GM19467 (cell line): Measurements from ENCODE around the gene ASTN1.

Source experiments
- ATAC-seq: cut with Tn5 transposase; IDR thresholded peaks from one replicate; pipeline ENCODE4 v1.9.1; 2021; ENCODE audit warnings: mild to moderate bottlenecking, moderate library complexity; ENCODE audit not compliant: unreplicated experiment

Gene ASTN1

DNA sequence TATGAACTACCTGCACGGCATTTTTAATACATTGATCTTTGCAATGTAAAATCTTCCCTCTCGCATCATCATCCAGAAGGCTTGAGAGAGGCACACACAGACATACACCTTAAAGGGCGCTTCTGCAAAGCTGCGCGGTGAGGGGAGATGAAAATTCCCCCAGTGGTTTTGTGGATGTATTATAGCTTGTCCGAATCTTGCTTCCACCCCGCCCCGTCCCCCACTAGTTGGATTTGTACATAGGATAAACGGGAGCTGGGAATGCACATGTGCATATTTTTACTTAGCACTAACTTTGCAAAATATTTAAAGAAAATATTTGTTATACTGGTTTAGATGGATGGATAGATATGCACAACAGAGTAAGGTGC, 542 bp upstream of the ASTN1 start:
- ATAC-seq = no peak

- ATAC-seq = no peak
Observed at GRCh38 chr1:177163844-177164379, 600 bp downstream of the ASTN1 start.

- ATAC-seq = no peak
Observed at GRCh38 chr1:177162243-177162642, 2.3 kb downstream of the ASTN1 start.

DNA sequence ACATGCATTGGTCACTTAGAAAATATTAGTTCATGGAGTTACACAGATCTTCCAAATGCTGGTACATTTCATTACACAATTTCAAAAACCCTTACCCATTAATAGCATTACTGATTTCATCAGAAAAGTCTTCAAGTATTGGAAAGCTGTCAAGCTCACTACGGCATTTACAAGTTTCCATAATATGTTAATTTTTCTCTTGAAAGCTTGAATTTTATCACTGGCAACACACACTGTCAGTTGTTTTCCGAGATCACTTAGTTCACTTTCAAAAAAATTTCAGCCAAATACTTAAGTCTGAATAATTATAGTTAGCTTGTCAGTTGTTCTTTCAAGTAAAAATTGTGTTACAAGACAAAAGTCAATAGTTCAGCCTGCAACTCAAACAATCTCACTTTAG, 18.0 kb downstream of the ASTN1 start:
- no peak for ATAC-seq

GRCh38 chr1:177145106-177146070, 19.1 kb downstream of the ASTN1 start:
- ATAC-seq = no peak

DNA sequence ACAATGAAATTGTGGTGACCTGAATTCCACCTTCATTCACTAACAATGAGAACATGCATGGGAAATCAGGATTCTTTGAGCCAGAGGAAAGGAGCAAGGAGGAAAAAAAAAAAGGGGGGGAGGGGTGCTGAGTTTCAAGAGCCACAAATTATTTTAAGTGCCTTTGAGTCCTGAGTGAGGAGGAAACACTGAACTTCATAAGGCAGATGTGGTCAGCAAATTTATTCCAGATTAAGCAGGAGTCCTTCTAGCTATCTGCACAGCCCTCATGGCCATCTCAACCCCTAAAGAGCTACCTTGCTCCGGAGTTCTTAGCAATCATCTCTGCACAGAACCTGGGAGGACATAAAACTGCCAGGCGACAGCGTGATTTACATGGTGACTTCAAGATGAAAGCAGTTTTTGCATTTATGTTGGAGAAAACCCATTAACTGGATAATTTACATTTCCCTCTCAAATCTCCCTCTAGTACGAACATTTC, 21.7 kb downstream of the ASTN1 start:
- ATAC-seq = no peak

DNA sequence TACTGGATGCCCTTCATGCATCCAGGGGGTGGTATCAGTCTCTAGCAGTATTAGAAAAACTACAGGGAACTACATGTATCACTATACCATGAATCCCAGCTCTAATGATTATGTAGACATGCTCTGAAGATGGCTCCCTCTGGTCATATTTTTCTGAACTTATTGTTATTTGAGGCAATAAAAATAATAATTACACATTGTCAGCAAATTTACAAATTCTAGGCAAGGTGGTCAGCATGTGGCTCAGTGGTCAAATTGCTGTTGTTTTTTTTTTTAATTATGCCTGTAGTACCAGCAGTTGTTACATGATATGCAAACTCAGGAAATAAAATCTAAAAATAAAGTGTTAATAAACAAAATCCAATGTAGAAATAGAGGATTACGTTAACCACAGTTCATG, 22.5 kb downstream of the ASTN1 start:
- no peak for ATAC-seq

- no peak for ATAC-seq
Observed at GRCh38 chr1:177138347-177138746, 26.2 kb downstream of the ASTN1 start.

- ATAC-seq = no peak
Observed at GRCh38 chr1:177137814-177138213, 26.7 kb downstream of the ASTN1 start.

DNA sequence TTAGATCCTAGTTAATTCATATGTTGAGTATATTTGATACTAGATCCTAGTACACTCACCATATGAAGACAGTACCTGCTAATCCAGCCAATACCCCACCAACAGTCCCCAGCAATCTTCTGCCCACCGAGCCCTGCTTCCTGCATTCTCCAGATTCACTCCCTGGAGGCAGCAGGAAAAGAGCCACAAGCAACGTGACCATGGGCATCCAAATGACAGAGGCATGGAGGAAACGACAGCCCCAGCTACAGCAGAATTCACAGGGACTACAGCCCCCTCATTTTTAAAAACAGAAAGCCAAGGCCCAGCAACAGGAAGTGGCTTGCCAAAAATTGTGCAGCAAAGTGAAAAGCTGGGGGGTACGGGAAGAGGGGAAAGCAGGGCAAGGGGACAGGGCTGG, 29.3 kb downstream of the ASTN1 start:
- ATAC-seq = no peak

GRCh38 chr1:177133977-177134538, 30.5 kb downstream of the ASTN1 start:
- ATAC-seq = no peak

- no peak for ATAC-seq
Observed at GRCh38 chr1:177132141-177132540, 32.4 kb downstream of the ASTN1 start.

- no peak for ATAC-seq
Observed at GRCh38 chr1:177131723-177132122, 32.8 kb downstream of the ASTN1 start.

- ATAC-seq = no peak
Observed at GRCh38 chr1:177130451-177130945, 34.0 kb downstream of the ASTN1 start.

DNA sequence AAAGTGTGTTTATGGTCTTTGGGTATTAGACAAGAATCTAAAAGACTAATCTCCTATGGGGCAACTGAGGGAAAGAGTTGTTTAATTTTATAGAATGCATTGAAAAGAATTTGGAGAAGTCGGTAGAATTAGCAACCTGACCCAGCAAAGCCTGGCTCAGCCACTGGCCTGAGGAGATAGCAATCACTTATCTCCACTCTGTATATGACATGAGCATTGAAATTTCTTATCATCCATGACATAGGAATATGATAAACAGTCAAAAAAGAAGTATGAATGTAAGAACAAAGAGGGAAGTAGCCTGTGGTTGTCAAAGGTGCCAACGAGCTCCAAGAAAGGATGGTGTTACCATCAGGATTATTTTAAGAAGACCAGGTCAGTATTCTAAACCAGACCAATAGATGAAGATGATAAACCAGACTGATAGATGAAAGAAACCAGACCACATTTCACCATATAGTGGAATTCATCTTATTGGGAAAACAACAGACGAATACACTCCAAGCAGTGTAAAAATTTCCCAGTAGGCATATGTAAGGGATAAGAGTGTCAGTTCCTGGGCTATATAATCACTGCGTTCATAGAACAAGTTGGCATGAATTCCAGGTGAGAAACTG, 35.7 kb downstream of the ASTN1 start:
- no peak for ATAC-seq

DNA sequence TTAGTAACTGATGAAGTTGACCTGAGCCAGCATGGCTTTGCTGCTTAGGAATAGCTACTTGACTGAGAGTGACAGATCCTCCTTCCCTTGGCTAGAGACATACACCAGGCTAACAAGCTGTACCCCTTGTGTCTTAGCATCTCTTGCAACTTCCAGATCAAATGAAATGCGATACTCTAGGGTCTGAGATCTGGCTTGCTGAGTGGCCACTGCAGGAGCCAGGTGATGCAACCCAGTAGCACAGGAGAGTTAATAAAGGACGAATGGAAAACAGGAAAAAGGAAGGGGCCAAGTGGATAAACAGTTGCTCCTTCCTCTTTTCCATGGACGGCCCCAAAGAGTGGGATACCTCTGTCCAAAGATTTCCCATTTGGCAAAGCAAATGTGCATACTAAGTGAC, 38.2 kb downstream of the ASTN1 start:
- no peak for ATAC-seq

DNA sequence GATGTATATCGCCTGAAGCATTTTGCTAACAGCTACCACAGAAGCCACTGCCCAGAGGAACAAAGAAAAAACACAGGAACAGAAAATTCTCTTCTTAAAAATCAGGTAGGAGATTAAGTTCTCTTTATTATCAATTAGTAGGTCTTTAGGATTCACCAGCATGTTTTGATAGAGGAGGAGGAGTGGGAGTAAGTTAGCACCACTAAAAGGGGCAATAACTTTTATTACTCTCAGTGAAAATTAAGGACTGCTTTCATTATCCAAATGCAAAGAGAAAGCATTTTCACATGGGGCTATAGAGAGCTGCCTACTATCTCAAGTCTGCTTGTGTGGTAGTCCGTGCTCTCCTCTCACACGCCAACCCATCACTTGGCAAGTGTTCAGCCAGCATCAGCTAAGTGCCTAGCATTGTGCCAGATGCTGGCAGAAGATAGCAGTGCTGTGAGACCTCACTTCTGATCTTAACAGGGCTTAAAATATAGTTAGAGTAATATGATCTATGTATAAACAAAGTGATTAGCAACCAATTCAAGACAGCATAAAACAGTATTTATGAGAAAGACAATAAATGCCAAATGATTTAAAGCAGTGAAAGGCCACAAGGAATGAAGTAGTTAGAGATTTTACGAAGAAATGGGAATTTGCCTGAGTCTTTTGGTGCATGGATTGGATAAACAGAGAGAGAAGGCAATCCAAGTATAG, 39.8 kb downstream of the ASTN1 start:
- no peak for ATAC-seq

- ATAC-seq = no peak
Observed at GRCh38 chr1:177122461-177123251, 41.9 kb downstream of the ASTN1 start.

DNA sequence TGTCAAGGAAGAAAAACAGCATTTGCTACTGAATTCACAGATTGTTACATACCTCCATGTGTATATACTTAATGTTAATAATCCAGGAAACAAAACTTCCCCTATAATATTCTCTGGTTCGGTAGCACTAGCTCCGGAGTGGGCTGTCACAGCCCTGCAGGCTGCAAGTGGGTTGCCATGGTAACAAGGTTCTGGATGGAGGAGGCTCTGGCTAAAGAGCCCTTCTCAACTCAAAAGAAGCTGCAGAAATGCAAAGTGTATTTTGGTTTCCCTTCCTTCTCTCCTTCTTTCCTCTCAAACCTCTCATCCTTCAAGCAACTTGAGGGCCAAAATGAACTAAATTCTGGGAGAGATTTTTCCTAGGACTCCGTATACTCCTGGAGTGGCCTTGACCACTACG, 45.2 kb downstream of the ASTN1 start:
- no peak for ATAC-seq

DNA sequence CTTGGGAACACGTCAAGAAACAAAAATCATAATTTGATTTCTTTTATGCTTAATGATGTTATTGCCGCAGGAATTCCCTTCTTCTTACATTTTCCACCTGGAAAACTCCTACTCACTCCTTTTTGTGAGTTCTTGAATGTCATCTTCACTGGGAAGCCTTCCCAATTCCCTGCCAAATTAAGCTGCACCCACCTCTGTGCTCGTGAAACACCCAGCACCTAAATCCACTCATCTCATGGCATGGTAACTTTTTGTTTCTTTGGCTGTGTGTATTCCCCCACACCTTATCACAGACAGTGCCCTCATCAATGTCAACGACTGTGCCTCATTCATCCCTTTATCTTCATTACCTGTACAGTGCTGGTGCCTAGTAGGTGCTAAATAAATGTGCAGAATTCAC, 45.6 kb downstream of the ASTN1 start:
- ATAC-seq = no peak
